CD14-positive monocyte (primary cell): ENCODE data around the gene SHB. TPM values are rescaled to one million over a fixed set of nuclear protein-coding genes. Genes with fewer than 3 reads are reported as not detected.

Experiments used
- DNase-seq, 3 donors: peaks; one replicate each; pipeline ENCODE4 v3.0.0-alpha.2; 2011 to 2022
- H2AFZ ChIP-seq: 2 replicates; pipeline ENCODE4 v1.6.0; 2012; ENCODE audit warnings: mild to moderate bottlenecking, low read depth, low read length, inconsistent platforms; ENCODE audit not compliant: insufficient read depth, poor library complexity, severe bottlenecking
- H3K27ac ChIP-seq, 2 donors: 1 replicate in 1 of 2; 2 replicates in 1 of 2; pipeline ENCODE4 v1.5.1; 2012 to 2013; ENCODE audit warnings: low read length in 2 of 2, control low read depth in 1 of 2, inconsistent platforms in 1 of 2, low read depth in 1 of 2, mild to moderate bottlenecking in 1 of 2
- H3K27me3 ChIP-seq, 2 donors: one replicate each; pipeline versions ENCODE4 v1.6.0 to v1.6.1; 2011 to 2013; ENCODE audit warnings: low read length in 2 of 2; ENCODE audit not compliant: control insufficient read depth in 2 of 2, insufficient read depth in 2 of 2
- H3K36me3 ChIP-seq, 2 donors: replicated peaks in 1 of 2; 1 replicate in 1 of 2; 2 replicates in 1 of 2; pipeline versions ENCODE4 v1.5.1 to v1.6.1; 2012 to 2013; ENCODE audit warnings: low read length in 2 of 2, control low read depth in 1 of 2, inconsistent platforms in 1 of 2, mild to moderate bottlenecking in 1 of 2; ENCODE audit not compliant: insufficient read depth in 2 of 2, control insufficient read depth in 1 of 2
- H3K4me1 ChIP-seq, 2 donors: 1 replicate in 1 of 2; 2 replicates in 1 of 2; pipeline versions ENCODE4 v1.5.1 to v1.6.1; 2012 to 2013; ENCODE audit warnings: low read length in 2 of 2, control low read depth in 1 of 2, inconsistent platforms in 1 of 2, mild to moderate bottlenecking in 1 of 2, moderate library complexity in 1 of 2; ENCODE audit not compliant: insufficient read depth in 2 of 2, control insufficient read depth in 1 of 2
- H3K4me2 ChIP-seq: replicated peaks from 2 replicates; pipeline ENCODE3; 2012; ENCODE audit warnings: low read length, moderate library complexity, mild to moderate bottlenecking; ENCODE audit not compliant: poor library complexity, severe bottlenecking; ENCODE audit errors: extremely low read depth
- H3K4me3 ChIP-seq, 3 experiments: fragments of 200-600 bp in 1 of 3; sonication (generic) in 1 of 3; replicated peaks in 1 of 3; 1 replicate in 2 of 3; 2 replicates in 1 of 3; pipeline ENCODE4 v1.5.1; 2011 to 2013; ENCODE audit warnings: low read length in 3 of 3, mild to moderate bottlenecking in 3 of 3, control low read depth in 2 of 3, low read depth in 2 of 3, inconsistent platforms in 1 of 3, moderate library complexity in 1 of 3
- H3K79me2 ChIP-seq: 2 replicates; pipeline ENCODE4 v1.6.0; 2012; ENCODE audit warnings: mild to moderate bottlenecking, control low read depth, inconsistent platforms, low read length, moderate library complexity; ENCODE audit not compliant: insufficient read depth
- H3K9ac ChIP-seq: 2 replicates; pipeline ENCODE4 v1.6.0; 2017; ENCODE audit warnings: low read length, mild to moderate bottlenecking; ENCODE audit not compliant: insufficient read depth, poor library complexity, severe bottlenecking
- H3K9me3 ChIP-seq, 2 donors: replicated peaks in 1 of 2; 1 replicate in 1 of 2; 2 replicates in 1 of 2; pipeline versions ENCODE4 v1.5.1 to v1.6.1; 2012 to 2013; ENCODE audit warnings: low read length in 2 of 2, control low read depth in 1 of 2; ENCODE audit not compliant: control insufficient read depth in 1 of 2, insufficient read depth in 1 of 2
- H4K20me1 ChIP-seq: 2 replicates; pipeline ENCODE4 v1.6.0; 2012; ENCODE audit warnings: mild to moderate bottlenecking, low read length, control low read depth, moderate library complexity; ENCODE audit not compliant: insufficient read depth
- H3K27ac Mint-ChIP-seq, 7 donors: one replicate each; pipeline ENCODE4 v1.8.0; 2020; ENCODE audit warnings: mild to moderate bottlenecking in 7 of 7, mixed read lengths in 7 of 7, moderate library complexity in 6 of 7, inconsistent platforms in 2 of 7
- H3K27me3 Mint-ChIP-seq, 3 donors: one replicate each; pipeline ENCODE4 v1.8.0; 2021 to 2022; ENCODE audit warnings: low read depth in 3 of 3, mild to moderate bottlenecking in 3 of 3, mixed read lengths in 3 of 3, moderate library complexity in 3 of 3, inconsistent platforms in 1 of 3
- H3K36me3 Mint-ChIP-seq, 2 donors: one replicate each; pipeline ENCODE4 v1.8.0; 2020; ENCODE audit warnings: mixed read lengths in 2 of 2, inconsistent platforms in 1 of 2, mild to moderate bottlenecking in 1 of 2
- H3K4me1 Mint-ChIP-seq: one replicate; pipeline ENCODE4 v1.8.0; 2020; ENCODE audit warnings: mild to moderate bottlenecking, mixed read lengths
- H3K4me3 Mint-ChIP-seq, 2 donors: one replicate each; pipeline ENCODE4 v1.8.0; 2020; ENCODE audit warnings: mild to moderate bottlenecking in 2 of 2, mixed read lengths in 2 of 2, moderate library complexity in 1 of 2
- H3K9me3 Mint-ChIP-seq, 7 donors: one replicate each; pipeline ENCODE4 v1.8.0; 2020 to 2022; ENCODE audit warnings: mixed read lengths in 7 of 7, mild to moderate bottlenecking in 6 of 7, moderate library complexity in 6 of 7, inconsistent platforms in 2 of 7
- WGBS: methylation state at CpG from one replicate; pipeline ENCODE4 v1.1.5; 2013; ENCODE audit warnings: missing lambda C conversion rate; ENCODE audit not compliant: insufficient coverage; 5-methylcytosine and 5-hydroxymethylcytosine counted together
- intact Hi-C, 2 donors: fragments of 100-400 bp; cut with micrococcal nuclease; formaldehyde crosslinking; loops; one replicate each; pipeline versions ENCODE4 v1.15.0 to v1.15.1; 2023
- polyA plus RNA-seq, 3 donors: library from polyadenylated mRNA; depleted of rRNA in 1 of 3; unstranded in 2 of 3; stranded (reverse) in 1 of 3; fragments of 300-500 nt in 2 of 3; fragments of >200 nt in 1 of 3; fragmentation: Illumina TruSeq in 2 of 3; gene quantifications; 1 replicate in 2 of 3; 2 replicates in 1 of 3; pipeline ENCODE4 v1.2.3, GENCODE V29; 2012 to 2021
- TF ChIP-seq, protein P1 (sequence below): fragments of 200-600 bp; IDR thresholded peaks from one replicate; pipeline ENCODE4 v1.8.0; 2022; ENCODE audit warnings: antibody characterized with exemption, mild to moderate bottlenecking

SHB gene
- polyA plus RNA-seq, 3 donors, result 0.27 to 1.3 (median 0.31) TPM

DNA sequence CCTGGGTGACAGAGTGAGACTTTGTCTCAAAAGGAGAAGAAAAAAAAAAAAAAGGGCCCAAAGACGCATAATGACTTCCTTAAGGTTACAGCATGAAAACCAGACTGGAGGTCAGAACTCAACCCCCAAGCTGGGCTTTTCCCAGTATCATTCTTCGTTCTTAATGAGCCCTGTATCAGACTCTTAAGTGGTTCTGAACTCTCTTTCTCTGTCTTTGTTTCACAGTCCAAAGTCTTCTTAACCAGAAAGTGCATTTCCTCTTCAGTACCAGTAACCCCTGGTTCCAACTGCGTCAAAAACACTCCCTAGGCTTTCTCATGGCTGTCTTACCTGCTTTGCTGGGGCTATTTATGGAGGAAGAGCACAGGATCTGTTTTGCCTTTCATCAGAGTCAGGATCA, 38.4 kb upstream of the SHB start:
- DNase-seq, result no peak
- H3K4me1 ChIP-seq, result no peaks in the 10 kb centered on the region
- no peaks in the 10 kb centered on the region for H3K27me3 ChIP-seq
- TF ChIP-seq, protein P1, sequence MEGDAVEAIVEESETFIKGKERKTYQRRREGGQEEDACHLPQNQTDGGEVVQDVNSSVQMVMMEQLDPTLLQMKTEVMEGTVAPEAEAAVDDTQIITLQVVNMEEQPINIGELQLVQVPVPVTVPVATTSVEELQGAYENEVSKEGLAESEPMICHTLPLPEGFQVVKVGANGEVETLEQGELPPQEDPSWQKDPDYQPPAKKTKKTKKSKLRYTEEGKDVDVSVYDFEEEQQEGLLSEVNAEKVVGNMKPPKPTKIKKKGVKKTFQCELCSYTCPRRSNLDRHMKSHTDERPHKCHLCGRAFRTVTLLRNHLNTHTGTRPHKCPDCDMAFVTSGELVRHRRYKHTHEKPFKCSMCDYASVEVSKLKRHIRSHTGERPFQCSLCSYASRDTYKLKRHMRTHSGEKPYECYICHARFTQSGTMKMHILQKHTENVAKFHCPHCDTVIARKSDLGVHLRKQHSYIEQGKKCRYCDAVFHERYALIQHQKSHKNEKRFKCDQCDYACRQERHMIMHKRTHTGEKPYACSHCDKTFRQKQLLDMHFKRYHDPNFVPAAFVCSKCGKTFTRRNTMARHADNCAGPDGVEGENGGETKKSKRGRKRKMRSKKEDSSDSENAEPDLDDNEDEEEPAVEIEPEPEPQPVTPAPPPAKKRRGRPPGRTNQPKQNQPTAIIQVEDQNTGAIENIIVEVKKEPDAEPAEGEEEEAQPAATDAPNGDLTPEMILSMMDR, result no peak
- no peak overlapping the region for H3K4me2 ChIP-seq
- H3K4me3 Mint-ChIP-seq, result no peak overlapping the region
- H2AFZ ChIP-seq, result no peak overlapping the region
- peaks cover 0 to 13% (median 6%) of the 10 kb centered on the region in 3 donors for H3K27me3 Mint-ChIP-seq
- no peak overlapping the region for H3K9ac ChIP-seq
- peaks cover 0 to 1% (median 0%) of the 10 kb centered on the region in 7 donors for H3K9me3 Mint-ChIP-seq
- no peak overlapping the region for H3K27ac ChIP-seq
- WGBS, result 55% methylated on average over 2 of the region's 3 CpGs
- H4K20me1 ChIP-seq, result no peaks in the 10 kb centered on the region
- H3K36me3 Mint-ChIP-seq, result no peaks in the 10 kb centered on the region
- no peaks in the 10 kb centered on the region for H3K9me3 ChIP-seq
- H3K27ac Mint-ChIP-seq, result no peak overlapping the region
- no peaks in the 10 kb centered on the region for H3K36me3 ChIP-seq
- intact Hi-C loops, result no loop called here
- H3K79me2 ChIP-seq, result no peaks in the 10 kb centered on the region
- H3K4me1 Mint-ChIP-seq, result no peaks in the 10 kb centered on the region
- no peak overlapping the region for H3K4me3 ChIP-seq

DNA sequence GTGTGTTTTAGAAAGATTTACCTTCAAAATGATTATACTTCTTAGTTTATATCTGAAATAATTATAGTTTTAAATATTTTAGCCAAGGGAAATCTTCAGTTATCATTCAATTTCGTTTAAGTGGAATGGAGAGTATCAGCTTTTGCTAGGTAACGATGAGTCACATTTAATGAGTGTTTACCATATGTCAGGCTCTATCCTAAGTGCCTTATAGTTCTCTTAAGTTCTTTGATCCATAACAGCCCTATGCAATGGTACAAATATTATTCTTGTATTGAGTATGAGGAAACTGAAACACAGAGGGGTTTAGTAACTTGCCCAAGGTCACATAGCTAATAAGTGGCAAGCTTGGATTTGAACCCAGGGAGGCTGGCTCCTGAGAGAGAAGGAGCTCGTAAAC, 37.5 kb upstream of the SHB start:
- Histone ChIP-seq H3K9me3 (no peaks in the 10 kb centered on the region), H3K36me3 (no peaks in the 10 kb centered on the region), H3K79me2 (no peaks in the 10 kb centered on the region), H3K4me2 (no peak overlapping the region), H2AFZ (no peak overlapping the region), H4K20me1 (no peaks in the 10 kb centered on the region), H3K4me1 (no peaks in the 10 kb centered on the region), H3K9ac (no peak overlapping the region), H3K4me3 (no peak overlapping the region), H3K27ac (no peak overlapping the region), H3K27me3 (peaks cover 2 to 3% of the 10 kb centered on the region in 2 donors)
- H3K4me1 Mint-ChIP-seq, result no peaks in the 10 kb centered on the region
- TF ChIP-seq, protein P1, result no peak
- intact Hi-C loops, result no loop called here
- no peak overlapping the region for H3K27ac Mint-ChIP-seq
- peaks cover 0 to 11% (median 7%) of the 10 kb centered on the region in 3 donors for H3K27me3 Mint-ChIP-seq
- H3K4me3 Mint-ChIP-seq, result no peak overlapping the region
- no CpG with 5 or more reads among the region's 3 CpGs for WGBS
- H3K9me3 Mint-ChIP-seq, result peaks cover 0 to 1% (median 0%) of the 10 kb centered on the region in 7 donors
- H3K36me3 Mint-ChIP-seq, result no peaks in the 10 kb centered on the region
- no peak for DNase-seq
